Measurements from ENCODE around the gene UBTD2. TPM values are rescaled to one million over a fixed set of nuclear protein-coding genes. Genes with fewer than 3 reads are reported as not detected.
A peak's percentile ranks its signal among the peaks of the same experiment; 100 is the strongest.

Gene UBTD2
- polyA plus RNA-seq, 6 donors from 2014 or later, result 3.2 to 5.7 (median 4.1) TPM; not detected in 1

DNA sequence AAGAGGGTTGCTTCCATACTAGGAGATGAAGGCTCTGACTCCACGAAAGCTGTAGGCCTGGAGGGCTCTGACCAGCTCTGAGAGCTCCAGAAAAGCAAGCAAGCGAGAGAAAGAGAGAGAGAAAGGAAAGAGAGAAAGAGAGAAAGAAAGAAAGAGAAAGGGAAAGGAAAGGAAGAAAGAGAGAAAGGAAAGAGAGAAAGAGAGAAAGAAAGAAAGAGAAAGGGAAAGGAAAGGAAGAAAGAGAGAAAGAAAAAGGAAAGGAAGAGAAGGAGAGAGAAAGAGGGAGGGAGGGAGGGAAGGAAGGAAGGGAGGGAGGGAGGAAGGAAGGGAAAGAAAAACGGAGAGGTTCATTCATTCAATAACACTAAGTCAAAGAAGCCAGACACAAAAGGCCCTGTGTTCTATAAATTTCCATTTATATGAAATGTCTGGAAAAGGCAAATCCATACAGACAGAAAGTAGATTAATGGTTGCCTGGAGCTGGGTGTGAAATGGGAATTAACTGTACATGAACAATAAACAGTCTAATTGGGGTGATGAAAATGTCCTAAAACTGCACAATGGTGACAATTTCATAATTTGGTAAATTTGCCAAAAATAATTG lies 93.8 kb downstream of the UBTD2 start:
- no peaks in the 10 kb centered on the region for H3K27me3 Mint-ChIP-seq
- H3K4me3 Mint-ChIP-seq, result peak overlapping the region in 3 of 8 donors; percentile 30 to 63 (median 33)
- peaks cover 26 to 28% (median 27%) of the 10 kb centered on the region in 3 donors for H3K4me1 Mint-ChIP-seq
- no peaks in the 10 kb centered on the region for H3K36me3 Mint-ChIP-seq
- H3K9me3 Mint-ChIP-seq, result no peaks in the 10 kb centered on the region
- no peak for DNase-seq
- H3K27ac Mint-ChIP-seq, result peak overlapping the region in 1 of 6 donors; percentile 66
- no peak for ATAC-seq (ENCODE audit: low read depth in 2 of 2)

DNA sequence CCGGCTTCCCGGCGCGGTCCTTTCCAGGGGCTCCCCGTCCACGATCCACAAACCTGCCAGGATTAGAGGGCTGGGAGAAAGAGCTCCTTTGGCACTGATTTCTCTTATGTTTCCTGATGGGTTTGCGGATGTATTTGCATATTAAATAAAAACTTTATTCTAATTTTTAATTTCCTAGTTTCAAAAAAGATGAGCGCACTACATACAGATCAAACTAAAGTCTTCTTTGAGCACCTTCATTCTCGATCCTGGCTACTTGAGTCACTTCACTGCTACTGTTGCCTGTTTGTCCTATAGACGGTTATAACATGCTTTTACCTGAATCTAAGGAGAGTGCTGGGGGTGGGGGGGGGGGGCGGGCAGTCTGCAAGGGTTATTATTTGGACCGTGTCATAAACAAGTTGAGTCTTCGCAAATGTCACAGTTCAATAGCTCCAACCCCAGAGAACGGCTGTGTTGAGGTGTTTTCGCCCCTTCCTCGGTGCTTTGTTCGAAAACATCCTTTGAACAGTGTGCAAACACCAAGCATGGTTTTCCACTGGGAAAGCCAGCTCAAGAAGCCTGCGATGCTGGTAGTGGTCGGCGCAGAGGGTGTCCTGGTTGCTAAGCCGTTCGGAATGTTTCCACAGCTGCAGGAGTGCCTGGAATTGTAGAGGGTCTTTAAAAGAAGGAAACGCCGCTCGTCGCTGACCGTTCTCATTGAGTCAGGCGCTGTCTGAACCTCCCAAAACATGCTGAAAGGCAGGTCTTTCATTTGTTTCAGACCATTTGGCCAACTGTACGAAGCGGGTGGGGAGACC lies 94.5 kb downstream of the UBTD2 start:
- no peaks in the 10 kb centered on the region for H3K9me3 Mint-ChIP-seq
- H3K4me3 Mint-ChIP-seq, result peak overlapping the region in 7 of 8 donors; percentile 86 to 99 (median 92)
- ATAC-seq (ENCODE audit: low read depth in 2 of 2), result no peak
- DNase-seq, result no peak
- peak overlapping the region in 3 of 6 donors; percentile 56 to 96 (median 92) for H3K27ac Mint-ChIP-seq
- H3K4me1 Mint-ChIP-seq, result peaks cover 33 to 35% (median 34%) of the 10 kb centered on the region in 3 donors
- no peaks in the 10 kb centered on the region for H3K36me3 Mint-ChIP-seq
- no peaks in the 10 kb centered on the region for H3K27me3 Mint-ChIP-seq

DNA sequence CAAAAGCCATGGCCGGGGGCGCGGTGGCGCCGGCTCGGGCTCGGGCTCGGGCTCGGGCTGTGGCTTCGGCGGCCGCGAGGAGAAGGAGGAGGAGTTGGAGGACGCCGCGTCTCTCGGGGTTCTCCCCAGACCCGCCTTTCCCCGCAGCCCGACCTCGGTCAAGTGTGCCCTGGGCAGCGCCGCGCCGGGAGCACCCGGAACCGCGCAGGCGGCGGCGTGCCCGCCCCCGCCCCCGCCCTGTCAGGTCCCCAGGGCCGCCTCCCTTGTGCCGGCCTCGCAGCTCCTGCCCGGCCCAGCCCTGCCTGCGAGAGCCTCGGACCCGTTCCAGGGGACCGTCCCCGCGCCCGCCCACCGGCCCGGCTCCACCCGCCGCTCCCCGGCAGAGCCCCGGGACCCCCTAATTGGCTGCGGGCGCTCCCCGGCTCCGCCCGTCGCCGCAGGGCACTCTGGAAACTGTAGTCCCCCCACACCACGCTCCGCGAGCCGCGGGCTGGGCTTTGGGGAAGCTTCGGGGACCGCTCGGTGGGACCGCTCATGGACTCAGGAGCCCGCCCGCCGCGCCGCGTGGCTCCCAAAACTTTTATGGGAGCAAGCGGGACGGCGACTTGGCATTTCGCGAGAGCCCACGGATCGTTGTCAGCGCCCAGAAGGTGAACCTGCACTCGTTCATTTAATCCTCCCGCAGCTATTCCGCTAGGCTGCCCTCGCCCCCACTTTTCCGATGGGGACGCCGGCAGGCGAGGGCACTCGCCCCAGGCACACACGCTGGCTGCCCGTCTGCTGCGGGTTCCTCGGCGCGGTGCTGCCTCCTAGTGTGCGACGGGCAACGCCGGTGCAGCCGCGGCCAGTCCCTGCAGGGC lies 95.3 kb downstream of the UBTD2 start, which contains the start of gene STK10:
STK10 (minus strand) TSS at position 192 of the 860 bp plus-strand sequence; CDS start at position 10, 182 bp downstream.
- H3K27me3 Mint-ChIP-seq, result no peaks in the 10 kb centered on the region
- ATAC-seq (ENCODE audit: low read depth in 2 of 2), result peak; percentile 78 to 79

DNA sequence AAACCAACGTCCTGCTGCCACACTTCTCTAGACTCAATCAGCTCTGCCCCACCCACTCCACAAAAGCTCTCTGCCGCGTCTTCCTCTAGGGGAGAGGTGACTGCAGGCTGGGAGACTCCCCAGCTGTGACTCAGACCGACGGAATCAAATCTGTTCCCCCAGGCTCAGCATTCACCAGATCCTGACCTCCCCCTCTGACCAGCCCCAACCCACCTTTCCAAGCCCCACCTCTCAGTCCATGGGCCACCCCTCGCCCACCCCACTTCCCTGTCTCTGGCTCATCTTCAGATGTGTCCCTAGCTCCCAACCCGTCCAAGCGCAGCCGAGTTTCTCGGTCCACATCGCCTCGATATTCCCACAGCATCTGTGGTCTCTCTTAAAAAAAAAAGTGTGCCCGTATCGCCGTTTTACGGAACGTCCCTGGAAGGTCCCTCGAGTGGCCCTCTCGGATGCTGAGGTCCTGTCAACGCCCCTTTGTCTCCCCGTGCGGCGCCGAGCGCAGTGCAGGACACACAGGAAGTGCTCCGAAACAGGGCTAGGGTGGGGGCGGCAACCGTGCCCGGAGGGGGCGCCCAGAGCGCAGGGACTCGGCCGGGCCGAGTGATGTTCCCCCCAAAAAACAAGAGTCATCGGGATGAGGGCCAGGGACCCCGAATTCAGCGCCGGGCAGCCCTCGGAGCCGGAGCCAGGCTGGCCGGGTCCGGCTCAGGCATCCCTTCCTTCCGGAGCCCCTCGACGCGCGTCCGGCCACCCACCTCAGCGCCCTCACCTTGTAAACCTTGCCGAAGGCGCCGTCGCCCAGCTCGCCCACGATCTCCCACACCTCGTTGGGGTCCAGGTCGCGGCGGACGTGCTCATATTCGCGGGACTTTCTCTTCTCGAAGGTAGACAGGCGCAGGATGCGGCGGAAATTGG lies 96.2 kb downstream of the UBTD2 start:
- no peaks in the 10 kb centered on the region for H3K36me3 Mint-ChIP-seq
- H3K27ac Mint-ChIP-seq, result peak overlapping the region; percentile 96 to 99 (median 98)
- H3K9me3 Mint-ChIP-seq, result no peaks in the 10 kb centered on the region
- no peaks in the 10 kb centered on the region for H3K27me3 Mint-ChIP-seq
- DNase-seq, result peak; percentile 62
- H3K4me3 Mint-ChIP-seq, result peak overlapping the region; percentile 98 to 100 (median 99)
- ATAC-seq (ENCODE audit: low read depth in 2 of 2), result peak; percentile 23 to 26
- peaks cover 38 to 50% (median 47%) of the 10 kb centered on the region in 3 donors for H3K4me1 Mint-ChIP-seq

More for the DNA sequence above, 95.3 kb downstream of the UBTD2 start, which contains the start of gene STK10:
- Mint-ChIP-seq H3K27ac (peak within 1 kb of the TSS; percentile 96 to 99 (median 98)), H3K4me1 (peaks cover 35 to 43% (median 38%) of the 10 kb centered on the region in 3 donors), H3K4me3 (peak within 1 kb of the TSS; percentile 98 to 100 (median 99)), H3K36me3 (no peaks in the 10 kb centered on the region), H3K9me3 (no peaks in the 10 kb centered on the region)
- DNase-seq, result peak; percentile 91

DNA sequence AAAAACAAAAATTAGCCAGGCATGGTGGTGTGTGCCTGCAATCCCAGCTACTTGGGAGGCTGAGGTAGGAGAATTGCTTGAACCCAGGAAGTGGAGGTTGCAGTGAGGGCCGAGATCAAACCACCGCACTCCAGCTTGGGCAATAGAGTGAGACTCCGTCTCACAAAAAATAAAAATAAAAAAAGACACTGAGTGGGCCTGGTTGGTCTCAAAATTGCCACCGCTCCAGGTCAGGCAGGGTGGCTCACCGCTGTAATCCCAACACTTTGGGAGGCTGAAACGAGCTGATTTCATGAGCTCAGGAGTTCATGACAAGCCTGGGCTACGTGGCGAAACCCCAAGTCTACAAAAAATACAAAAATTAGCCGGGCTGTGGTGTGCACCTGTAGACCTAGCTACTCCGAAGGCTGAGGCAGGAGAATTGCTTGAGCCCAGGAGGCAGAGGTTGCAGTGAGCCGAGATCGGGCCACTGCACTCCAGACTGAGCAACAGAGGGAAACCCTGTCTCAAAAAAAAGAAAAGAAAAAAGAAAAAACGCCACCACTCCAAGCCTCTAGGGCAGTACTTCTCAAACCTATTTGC lies 97.4 kb downstream of the UBTD2 start:
- peaks cover 39 to 57% (median 48%) of the 10 kb centered on the region in 3 donors for H3K4me1 Mint-ChIP-seq
- H3K27me3 Mint-ChIP-seq, result no peaks in the 10 kb centered on the region
- H3K4me3 Mint-ChIP-seq, result peak overlapping the region; percentile 98 to 100 (median 99)
- ATAC-seq (ENCODE audit: low read depth in 2 of 2) (no peak), DNase-seq (no peak)
- H3K27ac Mint-ChIP-seq, result peak overlapping the region; percentile 90 to 99 (median 98)
- no peaks in the 10 kb centered on the region for H3K36me3 Mint-ChIP-seq
- no peaks in the 10 kb centered on the region for H3K9me3 Mint-ChIP-seq

- DNase-seq (no peak), ATAC-seq (ENCODE audit: low read depth in 2 of 2) (no peak)
- Mint-ChIP-seq H3K27me3 (no peaks in the 10 kb centered on the region), H3K27ac (peak overlapping the region; percentile 90 to 99 (median 98)), H3K36me3 (no peaks in the 10 kb centered on the region), H3K9me3 (no peaks in the 10 kb centered on the region), H3K4me3 (peak overlapping the region; percentile 98 to 100 (median 99)), H3K4me1 (peaks cover 44 to 69% (median 60%) of the 10 kb centered on the region in 3 donors)
These were observed 98.5 kb downstream of the UBTD2 start for GRCh38 chr5:172185096-172185461.

GRCh38 chr5:172183881-172184280 lies 99.7 kb downstream of the UBTD2 start:
- no peaks in the 10 kb centered on the region for H3K9me3 Mint-ChIP-seq
- ATAC-seq (ENCODE audit: low read depth in 2 of 2) (no peak), DNase-seq (no peak)
- H3K27ac Mint-ChIP-seq, result peak overlapping the region; percentile 94 to 99 (median 98)
- H3K4me3 Mint-ChIP-seq, result peak overlapping the region in 6 of 8 donors; percentile 98 to 100 (median 99)
- no peaks in the 10 kb centered on the region for H3K27me3 Mint-ChIP-seq
- H3K36me3 Mint-ChIP-seq, result no peaks in the 10 kb centered on the region
- H3K4me1 Mint-ChIP-seq, result peaks cover 48 to 79% (median 72%) of the 10 kb centered on the region in 3 donors

- ATAC-seq (ENCODE audit: low read depth in 2 of 2) (no peak), DNase-seq (no peak)
- Mint-ChIP-seq H3K27ac (peak overlapping the region in 3 of 6 donors; percentile 85 to 96 (median 86)), H3K36me3 (no peaks in the 10 kb centered on the region), H3K9me3 (no peaks in the 10 kb centered on the region), H3K27me3 (no peaks in the 10 kb centered on the region), H3K4me1 (peaks cover 55 to 92% (median 84%) of the 10 kb centered on the region in 3 donors), H3K4me3 (peak overlapping the region in 1 of 8 donors; percentile 16)
These were observed 101.3 kb downstream of the UBTD2 start for GRCh38 chr5:172182291-172182690.

- H3K4me1 Mint-ChIP-seq, result peaks cover 54 to 94% (median 84%) of the 10 kb centered on the region in 3 donors
- no peaks in the 10 kb centered on the region for H3K27me3 Mint-ChIP-seq
- H3K9me3 Mint-ChIP-seq, result no peaks in the 10 kb centered on the region
- peak overlapping the region; percentile 91 to 99 (median 95) for H3K27ac Mint-ChIP-seq
- ATAC-seq (ENCODE audit: low read depth in 2 of 2), result no peak
- H3K4me3 Mint-ChIP-seq, result peak overlapping the region in 6 of 8 donors; percentile 21 to 92 (median 70)
- DNase-seq, result no peak
- no peaks in the 10 kb centered on the region for H3K36me3 Mint-ChIP-seq
These were observed 102.6 kb downstream of the UBTD2 start for GRCh38 chr5:172180936-172181335.

- ATAC-seq (ENCODE audit: low read depth in 2 of 2), result peak; percentile 43 to 46
- peaks cover 57 to 94% (median 84%) of the 10 kb centered on the region in 3 donors for H3K4me1 Mint-ChIP-seq
- no peaks in the 10 kb centered on the region for H3K36me3 Mint-ChIP-seq
- no peaks in the 10 kb centered on the region for H3K9me3 Mint-ChIP-seq
- peak overlapping the region; percentile 96 to 99 (median 97) for H3K27ac Mint-ChIP-seq
- peak overlapping the region; percentile 76 to 92 (median 90) for H3K4me3 Mint-ChIP-seq
- no peaks in the 10 kb centered on the region for H3K27me3 Mint-ChIP-seq
- DNase-seq, result peak; percentile 68
These were observed 104.3 kb downstream of the UBTD2 start for GRCh38 chr5:172178991-172179989.

All from naive B cell (primary cell).